Progenitor cell of endocrine pancreas (in vitro differentiated cells): ENCODE measurements around the gene STX18. TPM values are rescaled to one million over a fixed set of nuclear protein-coding genes. Genes with fewer than 3 reads are reported as not detected.
A peak's percentile ranks its signal among the peaks of the same experiment; 100 is the strongest.

Experiments used
- DNase-seq: peaks from one replicate; pipeline ENCODE4 v3.0.0; 2021; ENCODE audit warnings: low spot score; ENCODE audit not compliant: unreplicated experiment
- H3K27ac Mint-ChIP-seq: 2 replicates; pipeline ENCODE4 v1.8.0; 2021; ENCODE audit warnings: mild to moderate bottlenecking, moderate library complexity, mixed read lengths
- H3K27me3 Mint-ChIP-seq: 2 replicates; pipeline ENCODE4 v1.8.0; 2021; ENCODE audit warnings: mixed read lengths
- H3K36me3 Mint-ChIP-seq: 2 replicates; pipeline ENCODE4 v1.8.0; 2022; ENCODE audit warnings: mixed read lengths; ENCODE audit not compliant: insufficient read depth
- H3K4me1 Mint-ChIP-seq: 2 replicates; pipeline ENCODE4 v1.8.0; 2021; ENCODE audit warnings: low read depth, mixed read lengths
- H3K4me3 Mint-ChIP-seq: 2 replicates; pipeline ENCODE4 v1.8.0; 2021; ENCODE audit warnings: low read depth, mild to moderate bottlenecking, moderate library complexity, mixed read lengths
- H3K9me3 Mint-ChIP-seq: 2 replicates; pipeline ENCODE4 v1.8.0; 2021; ENCODE audit warnings: low read depth, mixed read lengths
- CTCF ChIP-seq: fragments of 200-600 bp; sonication (generic); IDR thresholded peaks from one replicate; pipeline ENCODE4 v1.5.0; 2021; ENCODE audit warnings: antibody characterized with exemption, mild to moderate bottlenecking; ENCODE audit not compliant: unreplicated experiment
- total RNA-seq: library from RNA; stranded (reverse); gene quantifications from 2 replicates; pipeline ENCODE4 v1.2.1, GENCODE V29; 2021

Gene STX18
- total RNA-seq, 1 donor from 2014 or later = 41.2 TPM

- no peak overlapping the region for H3K27ac Mint-ChIP-seq
- TF ChIP-seq CTCF = no peak
- H3K4me1 Mint-ChIP-seq = peaks cover 20% of the 10 kb centered on the region
- no peak for DNase-seq
- no peaks in the 10 kb centered on the region for H3K9me3 Mint-ChIP-seq
- no peak overlapping the region for H3K4me3 Mint-ChIP-seq
- H3K27me3 Mint-ChIP-seq = no peaks in the 10 kb centered on the region
- H3K36me3 Mint-ChIP-seq = no peaks in the 10 kb centered on the region
Measured at GRCh38 chr4:4486969-4487368, 54.9 kb downstream of the STX18 start.

- Mint-ChIP-seq H3K4me1 (peaks cover 27% of the 10 kb centered on the region), H3K36me3 (no peaks in the 10 kb centered on the region), H3K9me3 (no peaks in the 10 kb centered on the region), H3K4me3 (no peak overlapping the region), H3K27me3 (no peaks in the 10 kb centered on the region), H3K27ac (no peak overlapping the region)
- DNase-seq = no peak
- TF ChIP-seq CTCF = no peak
Measured at GRCh38 chr4:4485806-4486205, 56.0 kb downstream of the STX18 start.

GRCh38 chr4:4481399-4481994 lies 60.4 kb downstream of the STX18 start:
- Mint-ChIP-seq H3K36me3 (no peaks in the 10 kb centered on the region), H3K27me3 (no peaks in the 10 kb centered on the region), H3K4me3 (no peak overlapping the region), H3K4me1 (peaks cover 27% of the 10 kb centered on the region), H3K27ac (no peak overlapping the region), H3K9me3 (no peaks in the 10 kb centered on the region)
- no peak for DNase-seq
- TF ChIP-seq CTCF = no peak

- Mint-ChIP-seq H3K4me3 (no peak overlapping the region), H3K4me1 (peaks cover 27% of the 10 kb centered on the region), H3K27me3 (no peaks in the 10 kb centered on the region), H3K27ac (peak overlapping the region; percentile 79), H3K9me3 (no peaks in the 10 kb centered on the region), H3K36me3 (no peaks in the 10 kb centered on the region)
- no peak for DNase-seq
- peak; percentile 52 for TF ChIP-seq CTCF
Measured at GRCh38 chr4:4480685-4481398, 61.0 kb downstream of the STX18 start.

- Mint-ChIP-seq H3K27ac (no peak overlapping the region), H3K4me3 (no peak overlapping the region), H3K4me1 (peaks cover 27% of the 10 kb centered on the region), H3K36me3 (no peaks in the 10 kb centered on the region), H3K9me3 (no peaks in the 10 kb centered on the region), H3K27me3 (no peaks in the 10 kb centered on the region)
- no peak for TF ChIP-seq CTCF
- DNase-seq = no peak
Measured at GRCh38 chr4:4480205-4480604, 61.6 kb downstream of the STX18 start.
